Fibroblast of mammary gland (primary cell): ENCODE results near the gene MAP3K12.
"Not testable (repeated sequence)": the region's sequence is repeated elsewhere in the genome, so short reads cannot be mapped to it uniquely, and the experiment has no call there.

ENCODE experiments used
- DNase-seq: peaks from one replicate; pipeline ENCODE4 v3.0.0-alpha.2; 2010; ENCODE audit warnings: low read depth
- H3K4me3 ChIP-seq: 2 replicates; pipeline ENCODE4 v1.5.1; 2011; ENCODE audit warnings: low read depth, mild to moderate bottlenecking, low read length, moderate library complexity; ENCODE audit not compliant: control insufficient read depth
- CTCF ChIP-seq: conservative IDR thresholded peaks from 2 replicates; pipeline ENCODE4 v1.5.1; 2011; ENCODE audit warnings: low read depth, low read length, inconsistent platforms; ENCODE audit not compliant: control insufficient read depth, insufficient read depth

The MAP3K12 gene, protein sequence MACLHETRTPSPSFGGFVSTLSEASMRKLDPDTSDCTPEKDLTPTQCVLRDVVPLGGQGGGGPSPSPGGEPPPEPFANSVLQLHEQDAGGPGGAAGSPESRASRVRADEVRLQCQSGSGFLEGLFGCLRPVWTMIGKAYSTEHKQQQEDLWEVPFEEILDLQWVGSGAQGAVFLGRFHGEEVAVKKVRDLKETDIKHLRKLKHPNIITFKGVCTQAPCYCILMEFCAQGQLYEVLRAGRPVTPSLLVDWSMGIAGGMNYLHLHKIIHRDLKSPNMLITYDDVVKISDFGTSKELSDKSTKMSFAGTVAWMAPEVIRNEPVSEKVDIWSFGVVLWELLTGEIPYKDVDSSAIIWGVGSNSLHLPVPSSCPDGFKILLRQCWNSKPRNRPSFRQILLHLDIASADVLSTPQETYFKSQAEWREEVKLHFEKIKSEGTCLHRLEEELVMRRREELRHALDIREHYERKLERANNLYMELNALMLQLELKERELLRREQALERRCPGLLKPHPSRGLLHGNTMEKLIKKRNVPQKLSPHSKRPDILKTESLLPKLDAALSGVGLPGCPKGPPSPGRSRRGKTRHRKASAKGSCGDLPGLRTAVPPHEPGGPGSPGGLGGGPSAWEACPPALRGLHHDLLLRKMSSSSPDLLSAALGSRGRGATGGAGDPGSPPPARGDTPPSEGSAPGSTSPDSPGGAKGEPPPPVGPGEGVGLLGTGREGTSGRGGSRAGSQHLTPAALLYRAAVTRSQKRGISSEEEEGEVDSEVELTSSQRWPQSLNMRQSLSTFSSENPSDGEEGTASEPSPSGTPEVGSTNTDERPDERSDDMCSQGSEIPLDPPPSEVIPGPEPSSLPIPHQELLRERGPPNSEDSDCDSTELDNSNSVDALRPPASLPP

DNA sequence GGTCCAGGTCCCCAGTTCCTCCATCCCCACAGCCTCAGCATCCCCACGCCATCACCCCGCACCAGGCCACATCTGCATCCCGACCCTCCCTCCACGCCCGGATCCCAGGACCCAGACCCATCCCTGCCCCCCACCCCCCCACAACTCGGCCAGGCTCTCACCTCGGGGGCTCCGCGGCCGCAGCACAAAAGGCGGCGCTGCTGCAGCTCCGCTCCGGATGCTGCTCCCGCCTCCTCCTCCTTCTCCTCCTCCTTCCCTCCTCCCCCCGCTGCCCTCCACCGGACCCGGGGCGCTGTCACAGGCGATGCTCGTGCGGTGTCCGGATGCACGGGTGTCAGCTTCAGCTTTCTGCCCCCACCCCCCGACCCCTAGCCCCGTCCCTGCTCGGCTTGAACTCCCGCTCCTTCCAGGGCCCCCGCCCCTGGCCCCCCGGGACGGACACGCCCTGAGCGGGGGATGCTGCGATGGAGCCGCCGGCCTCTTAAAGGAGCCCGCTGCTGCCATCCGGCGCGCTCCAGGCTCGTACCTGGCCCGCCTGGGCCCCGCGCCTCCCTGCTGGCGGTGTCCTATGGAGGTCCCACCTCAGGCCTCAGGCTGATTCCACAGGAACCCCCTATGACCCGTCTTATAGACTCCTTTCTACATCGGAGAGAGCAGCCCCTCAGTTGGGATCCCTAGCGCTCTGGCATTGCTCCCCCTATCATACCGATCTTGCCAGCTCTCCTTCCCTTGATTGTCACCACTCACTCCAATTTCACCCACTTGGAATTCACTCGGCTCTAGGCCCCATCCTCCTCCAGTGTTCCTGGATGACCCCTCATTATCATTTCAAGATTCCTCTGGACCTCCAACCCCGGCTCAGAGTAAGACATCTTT lies at the start of gene MAP3K12:
Gene MAP3K12 (minus strand): TSS at position 193 of the 876 bp plus-strand sequence. CDS start 12,067 bp downstream, outside the sequence.
- peak within 1 kb of the TSS; percentile 66 for H3K4me3 ChIP-seq
- no peak for TF ChIP-seq CTCF
- DNase-seq: peak; percentile 60

DNA sequence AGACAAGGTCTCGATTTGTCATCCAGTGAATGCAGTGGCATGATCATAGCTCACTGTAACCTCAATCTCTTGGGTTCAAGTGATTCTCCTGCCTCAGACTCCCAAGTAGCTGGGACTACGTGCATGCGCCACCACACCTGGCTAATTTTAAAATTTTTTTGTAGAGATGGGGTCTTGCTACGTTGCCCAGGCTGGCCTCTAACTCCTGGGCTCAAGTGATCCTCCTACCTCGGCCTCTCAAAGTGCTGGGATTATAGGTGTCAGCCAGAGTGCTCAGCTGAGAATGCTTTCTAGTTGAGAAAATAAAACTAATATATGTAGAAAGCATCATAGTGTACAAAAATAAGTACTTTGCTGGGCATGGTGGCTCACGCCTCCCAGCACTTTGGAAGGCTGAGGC lies 49.1 kb upstream of the MAP3K12 start:
- not testable (repeated sequence) for H3K4me3 ChIP-seq, DNase-seq

DNA sequence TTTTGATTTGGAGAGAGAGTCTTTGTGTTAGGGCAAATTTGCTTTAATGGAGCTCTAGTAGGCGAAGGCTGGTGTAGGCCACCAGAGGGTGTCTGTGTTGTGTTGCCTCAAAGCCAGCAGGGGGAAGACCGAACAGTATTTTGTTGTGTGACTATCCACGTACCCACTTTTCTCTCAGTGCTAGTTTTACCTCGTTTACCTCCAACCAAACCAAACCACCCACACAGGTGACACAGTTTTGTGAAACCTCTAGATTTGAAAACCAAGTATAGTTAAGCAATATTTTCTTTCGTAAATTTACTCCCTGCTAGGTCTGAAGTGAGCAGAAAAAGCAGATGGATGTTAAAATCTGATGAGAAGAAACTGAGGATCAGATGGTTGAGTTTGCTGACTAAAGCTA lies 44.3 kb upstream of the MAP3K12 start:
- H3K4me3 ChIP-seq: no peak overlapping the region
- TF ChIP-seq CTCF: peak; percentile 99
- peak; percentile 79 for DNase-seq

- TF ChIP-seq CTCF: no peak
- no peak for DNase-seq
- no peak overlapping the region for H3K4me3 ChIP-seq
These were observed 40.3 kb upstream of the MAP3K12 start for GRCh38 chr12:53539526-53539925.

- DNase-seq: peak; percentile 49
- H3K4me3 ChIP-seq: no peak overlapping the region
- no peak for TF ChIP-seq CTCF
These were observed 39.0 kb upstream of the MAP3K12 start for GRCh38 chr12:53538209-53538689.

DNA sequence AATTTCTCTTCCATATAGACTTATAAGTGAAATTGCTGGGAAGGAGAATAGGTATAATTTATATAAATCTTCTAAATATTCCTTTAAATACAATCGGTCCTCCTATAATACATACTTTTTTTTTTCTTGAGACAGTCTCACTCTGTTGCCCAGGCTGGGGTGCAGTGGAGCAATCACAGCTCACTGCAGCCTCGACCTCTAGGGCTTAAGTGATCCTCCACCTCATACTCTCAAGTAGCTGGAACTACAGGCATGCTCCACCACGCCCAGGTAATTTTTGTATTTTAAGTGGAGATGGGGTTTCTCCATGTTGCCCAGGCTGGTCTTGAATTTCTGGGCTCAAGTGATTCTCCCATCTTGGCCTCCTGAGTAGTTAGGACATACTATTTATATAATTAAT lies 37.7 kb upstream of the MAP3K12 start:
- no peak for TF ChIP-seq CTCF
- H3K4me3 ChIP-seq: no peak overlapping the region
- DNase-seq: no peak
